Mononuclear cell (primary cell): ENCODE results near the gene CST4. TPM values are rescaled to one million over a fixed set of nuclear protein-coding genes. Genes with fewer than 3 reads are reported as not detected.
A peak's percentile ranks its signal among the peaks of the same experiment; 100 is the strongest.
"Not testable (repeated sequence)": the region's sequence is repeated elsewhere in the genome, so short reads cannot be mapped to it uniquely, and the experiment has no call there.

Source experiments
- H3K27me3 ChIP-seq: 2 replicates; pipeline ENCODE4 v1.6.0; 2011; ENCODE audit warnings: low read length, control low read depth; ENCODE audit not compliant: insufficient read depth
- H3K4me1 ChIP-seq: 2 replicates; pipeline ENCODE4 v1.5.1; 2011; ENCODE audit warnings: mild to moderate bottlenecking, low read length, control low read depth; ENCODE audit not compliant: insufficient read depth
- H3K4me3 ChIP-seq: 2 replicates; pipeline ENCODE4 v1.5.1; 2011; ENCODE audit warnings: mild to moderate bottlenecking, low read length, moderate library complexity
- H3K9me3 ChIP-seq: 2 replicates; pipeline ENCODE4 v1.5.1; 2011; ENCODE audit warnings: low read depth, mild to moderate bottlenecking, control low read depth, low read length
- total RNA-seq: library from RNA; depleted of rRNA; stranded (reverse); fragments of >200 nt; gene quantifications from one replicate; pipeline ENCODE4 v1.2.3, GENCODE V29; 2012

The CST4 gene
- total RNA-seq, 1 donor, result not detected

- not testable (repeated sequence) for H3K9me3 ChIP-seq
Observed at GRCh38 chr20:23659610-23659988, 29.2 kb downstream of the CST4 start.

DNA sequence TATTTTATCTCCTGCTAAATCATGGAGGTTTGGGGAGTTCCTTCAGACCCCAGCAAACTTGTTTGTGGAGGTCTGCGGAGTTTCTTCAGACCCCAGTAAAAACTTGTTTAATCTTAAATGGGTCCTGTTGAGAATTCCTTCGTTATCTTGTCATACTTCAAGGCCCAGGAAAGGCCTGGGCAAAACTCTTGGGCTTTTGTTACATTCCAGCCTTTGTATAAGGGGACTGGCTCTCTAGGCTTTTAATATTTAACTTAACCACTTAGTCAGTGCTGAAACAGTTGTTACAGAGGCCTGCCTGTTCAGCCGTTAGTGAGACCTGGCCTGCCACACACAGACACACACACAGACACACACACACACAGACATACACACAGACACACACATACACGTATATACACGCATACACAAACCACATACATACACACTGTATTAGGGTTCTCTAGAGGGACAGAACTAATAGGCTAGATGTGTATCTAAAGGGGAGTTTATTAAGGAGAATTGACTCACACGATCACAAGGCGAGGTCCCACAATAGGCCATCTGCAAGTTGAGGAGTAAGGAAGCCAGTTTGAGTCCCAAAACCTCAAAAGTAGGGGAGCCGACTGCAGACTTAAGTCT lies 29.7 kb downstream of the CST4 start:
- H3K27me3 ChIP-seq, result no peaks in the 10 kb centered on the region
- H3K4me1 ChIP-seq, result peaks cover 32% of the 10 kb centered on the region
- H3K9me3 ChIP-seq, result no peaks in the 10 kb centered on the region
- no peak overlapping the region for H3K4me3 ChIP-seq

More at GRCh38 chr20:23659610-23659988, 29.2 kb downstream of the CST4 start:
- not testable (repeated sequence) for H3K27me3 ChIP-seq, H3K4me3 ChIP-seq
- peaks cover 27% of the 10 kb centered on the region for H3K4me1 ChIP-seq

- H3K9me3 ChIP-seq, result no peaks in the 10 kb centered on the region
Observed at GRCh38 chr20:23658336-23658735, 30.5 kb downstream of the CST4 start.

DNA sequence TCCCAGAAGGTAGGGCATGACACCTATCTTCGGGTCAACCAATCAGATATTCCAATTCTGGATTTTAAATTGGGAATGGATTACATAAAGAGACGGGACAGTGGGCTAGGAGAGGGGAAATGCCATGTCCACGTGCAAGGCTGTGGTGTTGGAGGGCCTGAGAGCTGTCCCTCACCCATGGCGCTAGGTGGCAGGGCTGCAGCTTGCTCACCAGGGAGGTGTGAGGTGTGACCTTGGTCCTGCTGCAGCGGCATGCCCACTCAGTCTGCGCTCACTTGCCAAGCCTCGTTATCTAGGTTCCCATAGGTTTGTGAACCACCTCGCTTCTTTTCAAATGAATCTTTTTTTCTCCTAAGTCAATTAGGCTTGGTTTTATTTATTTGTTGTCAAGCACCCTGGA lies 31.6 kb downstream of the CST4 start:
- Histone ChIP-seq H3K4me1 (peaks cover 51% of the 10 kb centered on the region), H3K27me3 (no peaks in the 10 kb centered on the region), H3K9me3 (no peaks in the 10 kb centered on the region), H3K4me3 (no peak overlapping the region)

More at GRCh38 chr20:23658336-23658735, 30.5 kb downstream of the CST4 start:
- Histone ChIP-seq H3K27me3 (no peaks in the 10 kb centered on the region), H3K4me3 (no peak overlapping the region), H3K4me1 (peaks cover 39% of the 10 kb centered on the region)

DNA sequence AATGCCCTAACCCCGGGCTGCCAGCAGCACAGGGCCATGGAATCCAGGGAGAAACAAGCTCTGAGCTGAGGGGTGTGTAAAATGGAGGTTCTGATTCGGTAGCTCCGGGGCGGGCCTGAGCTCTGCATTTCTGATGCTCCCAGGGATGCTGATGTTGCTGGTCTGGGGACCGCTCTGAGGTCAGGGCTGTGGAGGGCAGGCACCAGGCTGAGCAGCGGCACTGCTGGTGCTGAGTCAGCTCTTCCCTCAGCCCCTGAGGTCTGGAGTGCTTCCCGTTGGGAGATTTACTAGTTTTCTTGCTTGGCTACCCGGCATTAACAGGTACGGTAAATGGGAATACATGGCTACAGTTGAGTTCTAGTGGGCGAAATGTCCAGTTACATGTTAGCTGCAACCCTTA lies 32.5 kb downstream of the CST4 start:
- no peaks in the 10 kb centered on the region for H3K27me3 ChIP-seq
- peaks cover 51% of the 10 kb centered on the region for H3K4me1 ChIP-seq
- H3K9me3 ChIP-seq, result no peaks in the 10 kb centered on the region
- no peak overlapping the region for H3K4me3 ChIP-seq

GRCh38 chr20:23655491-23656211 lies 33.2 kb downstream of the CST4 start:
- H3K4me1 ChIP-seq, result peaks cover 51% of the 10 kb centered on the region
- peak overlapping the region; percentile 8 for H3K4me3 ChIP-seq
- H3K27me3 ChIP-seq, result no peaks in the 10 kb centered on the region
- H3K9me3 ChIP-seq, result no peaks in the 10 kb centered on the region

DNA sequence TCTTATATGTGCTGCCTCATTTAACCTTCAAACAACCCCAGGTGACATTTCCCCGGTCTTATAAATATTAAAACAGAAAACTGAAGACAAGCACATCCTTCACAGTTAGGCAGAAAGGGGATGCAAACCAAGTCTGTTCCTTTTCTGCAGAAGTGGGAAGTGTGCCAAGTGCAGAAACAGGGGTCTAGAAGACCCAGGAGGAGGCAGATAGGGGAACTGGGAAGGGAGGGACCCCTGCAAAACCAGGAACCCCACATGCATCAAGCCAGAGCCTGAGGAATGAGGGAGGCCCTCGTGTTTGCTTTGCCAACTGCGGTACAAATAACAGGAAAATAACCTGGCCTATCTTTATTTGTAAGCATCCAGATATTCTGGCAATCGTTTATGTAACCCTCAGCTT lies 34.1 kb downstream of the CST4 start:
- Histone ChIP-seq H3K9me3 (no peaks in the 10 kb centered on the region), H3K27me3 (no peaks in the 10 kb centered on the region), H3K4me3 (no peak overlapping the region), H3K4me1 (peaks cover 57% of the 10 kb centered on the region)

DNA sequence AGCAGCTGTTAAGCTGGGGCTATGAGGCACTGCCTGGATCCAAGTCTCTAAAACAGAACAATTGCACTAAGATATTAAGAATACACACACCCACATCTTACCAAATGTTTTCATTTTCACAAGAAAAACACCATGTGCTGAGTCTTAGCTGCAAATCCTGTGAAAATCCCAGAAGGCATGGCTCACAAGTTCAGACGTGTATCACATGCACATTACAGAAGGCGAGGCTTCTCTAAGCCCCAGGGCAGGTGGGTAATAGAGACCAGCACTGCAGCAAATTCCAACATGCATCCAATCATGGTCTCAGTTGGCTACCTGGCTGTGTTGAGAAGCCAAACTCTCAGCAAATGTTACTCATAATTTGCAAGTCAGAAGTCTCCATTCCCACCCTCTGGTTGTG lies 34.8 kb downstream of the CST4 start:
- H3K27me3 ChIP-seq, result no peaks in the 10 kb centered on the region
- H3K4me1 ChIP-seq, result peaks cover 57% of the 10 kb centered on the region
- H3K9me3 ChIP-seq, result no peaks in the 10 kb centered on the region
- no peak overlapping the region for H3K4me3 ChIP-seq

DNA sequence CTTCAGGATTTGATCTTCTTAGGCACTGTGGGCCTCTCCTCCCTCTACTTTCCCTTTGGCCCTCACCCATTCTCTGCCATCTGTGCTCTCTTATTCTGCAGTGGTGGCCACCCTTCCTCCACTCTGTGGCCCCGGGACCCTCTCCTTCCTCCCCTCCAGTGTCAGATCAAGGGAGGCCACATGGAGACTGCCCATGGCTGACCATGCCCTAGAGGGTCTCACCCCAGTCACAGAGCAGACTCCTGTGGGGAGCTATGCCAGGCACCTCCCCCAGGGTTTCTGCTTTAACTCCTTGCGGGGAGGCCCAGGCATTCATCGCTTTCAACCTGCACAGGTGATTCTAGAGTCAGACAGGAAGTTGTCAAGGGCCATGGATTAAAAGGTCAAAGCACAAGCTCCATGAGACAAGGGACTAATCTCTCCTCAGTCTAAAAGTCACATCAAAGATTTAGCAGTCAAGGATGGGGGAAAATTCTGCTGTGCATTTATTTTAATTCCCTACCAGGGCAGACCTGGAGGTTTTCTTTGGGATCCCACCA lies 35.4 kb downstream of the CST4 start:
- Histone ChIP-seq H3K9me3 (no peaks in the 10 kb centered on the region), H3K4me1 (peaks cover 57% of the 10 kb centered on the region), H3K4me3 (no peak overlapping the region), H3K27me3 (no peaks in the 10 kb centered on the region)

- no peaks in the 10 kb centered on the region for H3K9me3 ChIP-seq
- H3K4me3 ChIP-seq, result no peak overlapping the region
- no peaks in the 10 kb centered on the region for H3K27me3 ChIP-seq
- peaks cover 57% of the 10 kb centered on the region for H3K4me1 ChIP-seq
Observed at GRCh38 chr20:23652926-23653325, 35.9 kb downstream of the CST4 start.

DNA sequence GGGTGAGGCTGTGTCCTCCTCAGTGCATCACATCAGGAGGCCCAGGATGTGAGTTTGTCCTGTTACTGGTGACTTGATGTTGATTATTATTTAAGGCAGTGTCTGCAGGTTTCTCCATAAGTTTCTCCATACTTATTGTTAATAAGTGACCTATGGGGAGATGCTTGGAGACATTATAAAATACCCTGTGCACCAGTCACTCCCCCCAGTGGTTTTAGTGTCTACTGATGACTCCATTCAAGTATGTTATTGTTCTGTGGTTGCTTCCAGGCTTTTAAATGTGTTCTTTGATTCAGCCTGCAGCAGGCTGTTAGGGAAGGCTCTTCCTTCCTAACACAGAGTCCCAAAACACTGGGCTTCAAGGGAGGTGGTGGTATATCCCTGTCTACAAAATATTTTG lies 36.5 kb downstream of the CST4 start:
- H3K4me3 ChIP-seq, result no peak overlapping the region
- H3K4me1 ChIP-seq, result peaks cover 62% of the 10 kb centered on the region
- no peaks in the 10 kb centered on the region for H3K9me3 ChIP-seq
- H3K27me3 ChIP-seq, result no peaks in the 10 kb centered on the region

GRCh38 chr20:23651117-23651516 lies 37.7 kb downstream of the CST4 start:
- Histone ChIP-seq H3K4me1 (peaks cover 62% of the 10 kb centered on the region), H3K9me3 (no peaks in the 10 kb centered on the region), H3K27me3 (no peaks in the 10 kb centered on the region), H3K4me3 (no peak overlapping the region)

DNA sequence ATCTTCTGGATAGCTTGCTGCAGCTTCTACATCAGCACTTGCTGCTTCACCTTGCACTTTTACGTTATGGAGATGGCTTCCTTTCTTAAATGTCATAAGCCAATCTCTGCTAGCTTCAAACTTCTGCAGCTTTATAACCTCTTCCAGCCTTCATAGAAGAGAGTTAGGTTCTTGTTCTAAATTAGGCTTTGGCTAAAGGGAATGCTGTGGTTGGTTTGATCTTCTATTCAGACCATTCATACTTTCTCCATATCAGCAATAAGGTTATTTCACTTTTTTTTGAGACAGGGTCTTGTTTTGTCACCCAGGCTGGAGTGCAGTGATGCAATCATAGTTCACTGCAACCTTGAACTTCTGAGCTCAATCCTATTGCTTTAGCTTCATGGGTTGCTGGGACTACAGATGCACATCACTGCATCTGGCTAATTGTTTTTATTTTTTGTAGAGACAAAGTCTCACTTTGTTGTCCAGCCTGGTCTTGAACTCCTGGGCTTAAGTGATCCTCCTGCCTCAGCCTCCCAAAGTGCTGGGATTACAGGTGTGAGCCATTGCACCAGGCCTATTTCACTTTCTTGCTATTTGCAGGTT lies 38.9 kb downstream of the CST4 start:
- no peaks in the 10 kb centered on the region for H3K27me3 ChIP-seq
- no peaks in the 10 kb centered on the region for H3K9me3 ChIP-seq
- no peak overlapping the region for H3K4me3 ChIP-seq
- H3K4me1 ChIP-seq, result peaks cover 54% of the 10 kb centered on the region

DNA sequence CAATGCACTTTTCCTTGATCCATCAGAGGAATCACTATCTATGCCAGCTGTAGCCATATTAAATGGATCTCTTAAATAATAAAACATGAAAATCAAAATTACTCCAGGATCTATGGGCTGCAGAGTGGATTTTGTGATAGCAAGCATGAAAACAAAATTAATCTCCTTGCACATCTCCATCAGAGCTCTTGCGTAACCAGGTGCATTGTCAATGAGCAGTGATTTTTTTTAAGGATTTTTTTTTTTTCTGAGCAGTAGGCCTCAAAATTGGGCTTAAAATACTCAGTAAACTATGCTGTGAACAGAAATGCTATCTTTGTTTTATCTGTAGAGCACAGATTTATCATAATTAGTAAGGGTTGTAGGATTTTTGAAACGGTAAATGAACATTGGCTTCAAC lies 39.6 kb downstream of the CST4 start:
- Histone ChIP-seq H3K4me1 (peaks cover 48% of the 10 kb centered on the region), H3K9me3 (no peaks in the 10 kb centered on the region)

DNA sequence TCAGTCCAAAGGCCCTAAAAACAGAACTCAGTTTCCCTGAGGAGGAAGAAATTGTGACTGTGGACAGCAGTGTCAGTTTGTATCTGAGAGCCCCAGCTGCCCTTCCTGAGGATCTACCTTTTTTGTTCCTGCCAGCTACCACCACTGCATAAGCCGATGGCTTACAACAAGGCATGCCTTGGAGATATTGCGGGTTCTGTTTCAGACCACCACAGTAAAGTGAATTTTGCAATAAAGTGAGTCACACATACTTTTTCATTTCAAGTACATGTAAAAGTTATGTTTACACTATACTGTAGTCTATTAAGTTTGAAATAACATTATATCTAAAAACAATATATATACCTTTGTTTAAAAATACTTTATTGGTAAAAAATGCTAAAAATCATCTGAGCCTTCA lies 41.5 kb downstream of the CST4 start:
- Histone ChIP-seq H3K9me3 (no peaks in the 10 kb centered on the region), H3K4me3 (no peak overlapping the region), H3K4me1 (peaks cover 47% of the 10 kb centered on the region), H3K27me3 (no peaks in the 10 kb centered on the region)

More for the DNA sequence above, 39.6 kb downstream of the CST4 start:
- Histone ChIP-seq H3K4me3 (no peak overlapping the region), H3K27me3 (no peaks in the 10 kb centered on the region)
